Testis (tissue), 2 donors: ENCODE results near the gene ALX3.

ENCODE experiments used
- CTCF ChIP-seq, 3 experiments: fragments of 450-650 bp in 2 of 3; fragments of 200-600 bp in 1 of 3; sonication (generic) in 1 of 3; IDR thresholded peaks; one replicate each; pipeline ENCODE4 v1.5.1; 2016 to 2019; ENCODE audit warnings: antibody characterized with exemption in 3 of 3, mild to moderate bottlenecking in 2 of 3, moderate library complexity in 1 of 3
- POLR2A ChIP-seq: fragments of 450-650 bp; IDR thresholded peaks from one replicate; pipeline ENCODE4 v1.6.1; 2017; ENCODE audit warnings: antibody characterized with exemption, mild to moderate bottlenecking, moderate library complexity

GRCh38 chr1:110088739-110089316 lies 18.4 kb upstream of the ALX3 start:
- no peak for TF ChIP-seq CTCF (IDR thresholded peaks at IDR 0.05)
- no peak for TF ChIP-seq POLR2A
